ENCODE measurements around the gene CEP85. TPM values are rescaled to one million over a fixed set of nuclear protein-coding genes. Genes with fewer than 3 reads are reported as not detected.

CEP85 gene, protein sequence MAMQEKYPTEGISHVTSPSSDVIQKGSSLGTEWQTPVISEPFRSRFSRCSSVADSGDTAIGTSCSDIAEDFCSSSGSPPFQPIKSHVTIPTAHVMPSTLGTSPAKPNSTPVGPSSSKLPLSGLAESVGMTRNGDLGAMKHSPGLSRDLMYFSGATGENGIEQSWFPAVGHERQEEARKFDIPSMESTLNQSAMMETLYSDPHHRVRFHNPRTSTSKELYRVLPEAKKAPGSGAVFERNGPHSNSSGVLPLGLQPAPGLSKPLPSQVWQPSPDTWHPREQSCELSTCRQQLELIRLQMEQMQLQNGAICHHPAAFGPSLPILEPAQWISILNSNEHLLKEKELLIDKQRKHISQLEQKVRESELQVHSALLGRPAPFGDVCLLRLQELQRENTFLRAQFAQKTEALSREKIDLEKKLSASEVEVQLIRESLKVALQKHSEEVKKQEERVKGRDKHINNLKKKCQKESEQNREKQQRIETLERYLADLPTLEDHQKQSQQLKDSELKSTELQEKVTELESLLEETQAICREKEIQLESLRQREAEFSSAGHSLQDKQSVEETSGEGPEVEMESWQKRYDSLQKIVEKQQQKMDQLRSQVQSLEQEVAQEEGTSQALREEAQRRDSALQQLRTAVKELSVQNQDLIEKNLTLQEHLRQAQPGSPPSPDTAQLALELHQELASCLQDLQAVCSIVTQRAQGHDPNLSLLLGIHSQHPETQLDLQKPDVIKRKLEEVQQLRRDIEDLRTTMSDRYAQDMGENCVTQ
- total RNA-seq = 34.8 and 35.6 TPM in 2 replicates

DNA sequence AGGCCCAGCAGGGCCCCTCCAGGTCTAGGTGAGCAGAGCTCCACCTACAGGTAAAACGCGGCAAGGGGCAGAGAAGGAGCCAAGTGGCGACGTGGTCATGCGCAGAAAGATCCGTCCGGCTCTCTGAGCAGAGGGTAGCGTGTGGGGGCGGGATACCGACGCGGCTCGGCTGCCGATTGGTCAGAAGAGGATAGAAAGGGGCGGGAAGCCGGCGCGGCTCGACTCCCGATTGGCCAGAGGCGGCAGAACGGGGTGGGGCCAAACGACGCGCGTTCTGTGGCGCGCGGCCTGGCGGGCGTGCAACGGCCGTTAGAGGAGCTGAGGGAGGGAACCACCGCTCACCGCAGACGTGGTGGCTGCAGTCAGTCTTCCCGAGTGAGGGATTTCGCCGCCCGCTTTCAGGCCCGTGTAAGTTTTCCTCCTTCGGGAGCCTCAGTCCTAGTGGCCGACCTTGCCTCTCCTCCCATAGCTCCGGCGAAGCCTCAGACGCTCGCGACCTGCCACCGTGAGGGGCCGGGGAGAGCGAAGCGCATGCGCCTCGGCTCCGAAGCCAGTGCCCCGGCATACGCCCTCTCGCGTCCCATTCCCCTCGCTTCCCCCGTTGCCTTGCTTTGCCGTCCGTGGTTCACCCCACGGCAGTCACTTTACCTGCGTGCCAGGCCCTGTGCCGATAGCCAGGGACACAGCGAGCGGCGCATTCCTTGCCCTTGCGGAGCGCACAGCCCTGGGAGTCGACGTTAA is at the start of gene CEP85:
CEP85 (plus strand) TSS at position 298 of the 741 bp plus-strand sequence. CDS start 5,584 bp downstream, outside the sequence.
- intact Hi-C loops (cut with micrococcal nuclease) = loop anchor here (1.0 to 5.0 kb wide), 19 partner anchors 9 to 802 kb away; partner anchors contain the start of genes AUNIP, DHDDS, HMGN2 and MACO1

DNA sequence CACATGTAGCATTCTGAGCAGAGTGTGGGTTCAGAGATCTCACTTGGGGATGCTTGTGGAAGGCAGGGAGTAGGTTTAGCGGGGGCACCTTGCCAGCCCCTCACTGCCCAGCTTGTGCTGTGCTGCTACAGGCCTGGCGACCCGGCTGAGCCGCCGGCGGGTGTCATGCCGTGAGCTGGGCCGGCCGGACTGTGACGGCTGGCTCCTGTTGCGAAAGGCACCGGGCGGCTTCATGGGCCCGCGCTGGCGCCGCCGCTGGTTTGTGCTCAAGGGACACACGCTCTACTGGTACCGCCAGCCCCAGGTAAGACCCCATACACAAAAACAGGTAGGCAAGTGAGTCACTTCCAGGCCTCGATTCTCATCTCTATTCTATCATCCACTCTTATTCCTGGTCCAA is 49.1 kb upstream of the CEP85 start:
- intact Hi-C loops (cut with micrococcal nuclease) = no loop called here

DNA sequence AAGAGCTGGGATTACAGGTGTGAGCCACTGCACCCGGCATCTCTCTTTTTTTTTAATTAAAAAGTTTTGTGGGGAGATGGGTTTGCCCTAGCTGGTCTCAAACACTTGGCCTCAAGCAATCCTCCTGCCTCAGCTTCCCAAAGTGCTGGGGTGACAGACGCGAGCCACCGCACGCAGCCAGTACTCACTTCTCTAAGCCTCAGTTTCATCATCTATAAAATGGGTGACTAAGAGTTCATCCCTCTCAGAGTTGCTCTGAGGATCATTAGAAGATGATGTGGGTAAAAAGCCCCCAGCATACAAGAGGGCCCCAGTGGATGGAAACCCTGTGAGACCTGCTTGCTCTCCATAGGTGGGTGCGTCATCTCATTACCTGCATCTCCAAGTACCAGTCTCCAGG is 46.1 kb upstream of the CEP85 start:
- intact Hi-C loops (cut with micrococcal nuclease) = no loop called here

DNA sequence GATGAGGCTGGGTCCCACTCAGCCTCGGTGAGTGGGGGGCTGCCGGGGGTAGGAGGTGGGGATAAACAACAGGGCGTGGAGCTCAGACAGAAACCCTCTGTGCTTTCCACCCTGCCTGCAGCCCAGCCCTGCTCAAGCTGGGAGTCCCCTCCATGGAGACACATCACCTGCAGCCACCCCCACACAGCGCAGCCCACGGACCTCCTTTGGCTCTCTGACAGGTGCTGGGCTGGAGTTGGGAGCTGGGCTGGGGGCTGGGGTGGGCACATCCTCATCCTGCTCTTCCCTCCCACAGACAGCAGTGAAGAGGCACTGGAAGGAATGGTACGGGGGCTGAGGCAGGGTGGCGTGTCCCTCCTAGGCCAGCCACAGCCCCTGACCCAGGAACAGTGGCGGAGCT is 45.5 kb upstream of the CEP85 start:
- intact Hi-C loops (cut with micrococcal nuclease) = no loop called here

DNA sequence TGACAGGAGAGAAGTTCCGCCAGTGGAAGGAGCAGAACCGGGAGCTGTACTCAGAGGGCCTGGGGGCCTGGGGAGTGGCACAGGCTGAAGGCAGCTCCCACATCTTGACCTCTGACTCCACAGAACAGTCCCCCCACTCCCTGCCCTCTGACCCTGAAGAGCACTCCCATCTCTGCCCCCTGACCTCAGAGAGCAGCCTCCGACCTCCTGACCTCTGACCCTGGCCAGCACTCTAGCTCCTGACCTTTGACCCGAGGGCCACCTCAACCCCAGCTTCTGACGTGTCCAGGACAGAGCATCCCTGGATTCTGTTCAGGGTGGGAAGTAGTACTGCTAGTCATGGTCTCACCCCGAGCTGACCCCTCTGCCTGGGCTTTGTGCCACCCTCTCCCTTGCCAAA is 44.7 kb upstream of the CEP85 start:
- intact Hi-C loops (cut with micrococcal nuclease) = no loop called here

DNA sequence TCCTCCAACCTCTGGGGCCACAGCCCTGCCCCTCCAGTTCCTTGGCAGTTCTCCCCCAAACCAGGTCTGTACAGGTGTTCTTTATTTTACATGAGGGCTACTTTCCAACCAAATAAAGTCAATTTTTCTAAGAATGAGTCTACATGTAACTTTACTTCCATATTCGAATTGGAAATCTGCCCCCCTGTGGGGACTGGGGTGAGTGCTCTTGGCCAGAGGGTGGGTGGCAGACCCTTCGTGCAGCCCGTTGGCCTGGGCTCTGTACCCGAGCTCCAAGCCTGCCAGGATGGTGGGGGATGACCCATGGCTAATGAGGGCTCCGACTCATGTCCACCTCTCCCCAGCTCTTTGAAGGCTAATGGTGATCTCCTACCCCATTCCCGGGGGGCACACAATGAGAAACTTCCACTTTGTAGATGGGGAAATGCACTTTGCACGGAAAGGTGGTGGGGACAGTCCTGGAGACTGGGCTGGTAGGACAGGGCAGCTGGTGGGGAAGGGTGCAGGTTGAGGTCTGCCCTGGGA is 44.2 kb upstream of the CEP85 start:
- intact Hi-C loops (cut with micrococcal nuclease) = no loop called here

DNA sequence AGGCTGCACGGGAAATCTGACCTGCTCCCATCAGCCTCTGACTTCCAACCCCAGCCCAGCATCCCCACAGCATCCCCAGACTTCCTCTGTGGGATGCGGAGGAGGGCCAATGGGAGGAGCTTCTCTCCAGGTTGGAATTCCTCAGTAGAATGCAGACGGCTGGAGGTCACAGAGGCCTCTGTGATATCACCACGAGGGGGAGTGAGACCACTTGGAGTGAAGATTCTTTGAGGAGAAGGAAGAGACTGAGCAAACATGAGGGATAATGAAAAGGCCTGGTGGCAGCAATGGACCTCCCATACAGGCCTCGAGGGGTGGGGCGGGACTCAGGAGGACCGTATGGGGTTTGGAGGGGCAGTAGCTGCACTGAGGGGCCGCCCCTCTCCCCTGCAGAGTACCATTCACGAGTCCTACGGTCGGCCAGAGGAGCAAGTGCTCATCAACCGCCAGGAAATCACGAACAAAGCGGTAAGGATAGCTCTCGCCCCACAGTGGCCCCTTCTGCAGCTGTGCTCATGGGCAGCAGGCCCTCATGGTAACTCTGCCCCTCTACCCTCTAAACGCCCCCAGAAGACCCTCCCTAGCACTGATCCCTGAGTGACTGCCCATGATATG is 43.5 kb upstream of the CEP85 start, which contains the start of gene CATSPER4:
CATSPER4 (plus strand) TSS at position 230 of the 615 bp plus-strand sequence; CDS start at position 256, 26 bp downstream.
- intact Hi-C loops (cut with micrococcal nuclease) = no loop called here

DNA sequence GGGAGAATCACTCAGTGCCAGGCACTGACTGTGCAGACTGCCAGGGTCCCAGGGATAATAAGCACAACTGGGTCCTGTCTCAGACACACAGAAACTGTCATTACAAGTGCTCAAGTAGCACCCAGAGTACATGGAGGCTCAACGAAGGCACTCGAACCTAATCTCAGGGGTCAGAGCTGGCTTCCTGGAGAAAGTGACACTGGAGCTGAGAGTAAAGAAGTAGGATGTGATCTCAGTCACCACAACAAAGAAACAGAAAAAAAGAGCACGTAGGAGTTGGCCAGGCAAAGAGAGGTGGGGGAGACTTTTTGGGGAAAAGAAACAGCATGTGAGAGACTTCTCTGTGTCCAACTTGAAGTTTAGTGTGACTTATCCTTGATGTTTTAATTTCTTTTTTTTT is 42.3 kb upstream of the CEP85 start:
- intact Hi-C loops (cut with micrococcal nuclease) = loop anchor here (1.0 kb wide), 1 partner anchor 43 kb away; the partner anchor contains the start of gene CEP85

DNA sequence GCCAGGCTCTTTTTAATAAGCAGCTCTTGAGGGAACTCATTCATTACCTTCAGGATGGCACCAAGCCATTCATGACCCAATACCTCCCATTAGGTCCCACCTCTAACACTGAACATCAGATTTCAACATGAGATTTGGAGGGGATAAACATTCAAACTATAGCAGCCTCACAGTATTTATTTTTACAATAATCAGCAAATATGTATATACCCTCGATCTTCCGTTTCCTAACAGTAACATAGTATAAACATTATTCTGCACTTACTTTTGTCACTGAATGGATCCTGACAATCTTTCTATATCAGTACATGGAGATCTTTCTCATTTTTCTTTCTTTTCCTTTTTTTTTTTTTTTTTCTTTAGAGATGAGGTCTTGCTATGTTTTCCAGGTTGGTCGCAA is 38.2 kb upstream of the CEP85 start:
- intact Hi-C loops (cut with micrococcal nuclease) = no loop called here

DNA sequence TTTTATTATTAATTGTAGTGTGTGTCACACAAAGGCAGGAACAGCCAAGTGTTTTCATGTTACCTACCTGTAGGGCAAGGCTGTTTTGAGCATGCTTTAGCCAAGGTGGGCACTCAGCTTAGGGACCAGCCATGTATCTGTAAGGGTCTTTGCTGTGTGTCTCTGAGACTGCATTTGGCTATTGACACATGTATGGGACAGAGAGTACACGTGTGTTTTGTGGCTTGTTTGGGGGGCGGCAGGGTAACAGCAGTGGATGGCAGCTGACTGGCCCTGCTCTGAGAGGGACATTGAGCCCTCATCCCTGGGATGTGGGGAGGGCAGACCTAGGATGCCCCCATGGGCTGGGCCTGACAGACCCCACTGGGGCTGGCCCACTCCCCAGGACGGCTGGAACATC is 36.7 kb upstream of the CEP85 start:
- intact Hi-C loops (cut with micrococcal nuclease) = no loop called here

DNA sequence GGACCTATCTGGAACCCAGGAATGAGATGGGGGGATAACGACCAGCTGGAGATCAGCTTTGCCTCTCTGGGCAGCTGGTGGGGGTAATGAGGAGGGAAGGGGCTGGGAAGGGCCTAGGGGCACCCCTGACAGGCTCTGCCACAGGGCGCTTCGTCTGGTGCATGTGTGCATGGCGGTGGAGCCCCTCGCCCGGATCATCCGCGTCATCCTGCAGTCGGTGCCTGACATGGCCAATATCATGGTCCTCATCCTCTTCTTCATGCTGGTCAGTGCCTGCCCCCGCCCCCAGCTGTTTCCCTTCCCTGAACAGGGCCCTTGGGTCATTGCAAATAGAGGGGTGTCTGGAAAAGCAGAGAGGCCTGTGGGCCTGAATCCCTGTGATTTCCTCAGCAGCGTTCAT is 36.2 kb upstream of the CEP85 start:
- intact Hi-C loops (cut with micrococcal nuclease) = no loop called here

DNA sequence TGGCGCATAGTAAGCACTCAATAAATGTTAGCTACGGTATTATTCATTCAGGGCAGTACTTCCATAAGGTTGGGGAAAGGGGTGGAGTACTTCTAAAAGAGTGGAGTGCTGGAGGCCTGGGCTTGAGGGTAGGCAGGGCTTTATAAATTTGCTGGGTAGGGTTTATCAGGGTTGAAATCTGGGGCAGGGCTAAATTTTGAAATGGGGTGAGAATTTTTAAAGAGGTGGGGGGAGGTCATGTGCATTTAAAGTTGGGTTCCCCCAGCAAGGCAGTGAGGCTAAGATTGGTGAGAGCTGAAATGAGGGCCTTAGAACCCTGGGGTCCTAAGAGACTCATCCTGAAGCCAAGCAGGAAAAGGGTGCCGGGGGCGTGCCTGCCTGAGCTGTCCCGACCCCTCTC is 33.6 kb upstream of the CEP85 start:
- intact Hi-C loops (cut with micrococcal nuclease) = no loop called here

DNA sequence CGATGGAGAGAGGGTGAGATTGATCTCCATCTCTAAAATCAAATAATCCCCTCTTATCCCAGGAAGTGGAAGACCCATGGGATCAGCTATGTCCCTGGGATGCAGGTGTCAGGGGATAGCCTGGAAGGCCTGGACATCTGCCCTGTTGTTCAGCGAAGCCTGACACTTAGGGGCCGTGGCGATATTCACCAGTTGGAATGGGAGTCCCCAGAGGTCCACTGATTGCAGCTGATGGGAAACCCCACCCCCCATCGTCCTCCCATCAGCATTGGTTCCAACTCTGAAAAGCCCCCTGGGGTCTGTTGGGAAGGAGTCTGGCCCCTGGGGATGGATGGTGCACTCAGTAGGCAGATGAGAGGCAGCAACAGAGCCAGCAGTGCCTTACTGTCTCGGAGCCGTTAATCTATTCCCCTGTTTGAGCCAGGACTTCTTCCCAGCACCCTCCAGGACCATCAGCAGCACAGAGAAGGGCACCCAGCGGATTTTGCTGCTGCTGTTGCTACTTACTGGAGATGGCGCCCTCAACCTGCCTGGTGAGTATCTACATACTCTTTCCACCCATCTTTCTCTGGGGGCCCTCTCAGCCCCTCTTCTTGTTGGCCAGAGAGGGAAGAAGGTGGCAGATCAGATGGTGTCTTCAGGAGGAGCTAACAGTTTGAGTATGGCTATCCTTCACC is 30.2 kb upstream of the CEP85 start:
- intact Hi-C loops (cut with micrococcal nuclease) = no loop called here

DNA sequence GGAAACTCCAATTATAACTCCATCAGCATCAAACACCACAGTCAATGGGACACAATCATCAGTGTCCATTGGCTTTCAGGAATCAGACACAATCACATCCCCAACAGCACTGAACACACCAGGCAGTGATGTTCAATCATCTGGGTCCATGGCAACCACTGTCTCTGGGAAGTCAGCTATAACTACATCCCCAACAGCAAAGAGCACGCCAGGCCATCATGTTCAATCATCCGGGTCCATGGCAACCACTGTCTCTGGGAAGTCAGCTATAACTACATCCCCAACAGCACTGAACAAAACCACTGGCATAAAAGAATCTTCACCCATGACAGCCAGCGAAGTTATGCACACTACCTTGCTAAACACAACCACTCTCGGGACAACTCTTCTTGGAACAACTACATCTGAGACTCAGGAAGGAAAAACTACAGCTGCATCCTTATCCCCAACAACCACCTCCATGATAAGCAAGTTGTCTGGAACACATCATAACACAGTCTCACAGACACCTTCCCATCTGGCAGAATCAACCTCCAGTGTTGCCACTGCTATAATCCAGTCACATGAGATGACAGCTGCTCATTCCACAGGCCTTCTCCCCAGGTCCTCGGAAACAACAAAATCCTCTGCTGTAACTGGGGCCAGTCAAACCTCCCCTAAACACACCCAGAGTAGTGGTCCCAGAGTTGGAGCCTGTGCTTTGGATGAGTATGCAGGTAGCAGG is 23.7 kb upstream of the CEP85 start:
- intact Hi-C loops (cut with micrococcal nuclease) = no loop called here

DNA sequence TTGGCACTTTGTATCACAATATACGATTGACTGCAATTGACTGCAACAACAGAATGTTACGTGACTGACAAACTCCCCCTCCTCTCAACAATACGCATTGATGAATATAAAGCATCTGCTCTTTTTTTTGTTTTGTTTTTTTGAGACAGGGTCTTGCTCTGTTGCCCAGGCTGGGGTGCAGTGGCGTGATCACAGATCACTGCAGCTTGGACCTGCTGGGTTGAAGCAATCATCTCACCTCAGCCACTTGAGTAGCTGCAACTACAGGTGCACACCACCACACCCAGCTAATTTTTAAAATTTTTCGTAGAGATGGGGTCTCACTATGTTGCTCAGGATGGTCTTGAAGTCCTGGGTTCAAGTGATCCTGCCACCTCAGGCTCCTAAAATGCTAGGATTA is 21.3 kb upstream of the CEP85 start:
- intact Hi-C loops (cut with micrococcal nuclease) = no loop called here

DNA sequence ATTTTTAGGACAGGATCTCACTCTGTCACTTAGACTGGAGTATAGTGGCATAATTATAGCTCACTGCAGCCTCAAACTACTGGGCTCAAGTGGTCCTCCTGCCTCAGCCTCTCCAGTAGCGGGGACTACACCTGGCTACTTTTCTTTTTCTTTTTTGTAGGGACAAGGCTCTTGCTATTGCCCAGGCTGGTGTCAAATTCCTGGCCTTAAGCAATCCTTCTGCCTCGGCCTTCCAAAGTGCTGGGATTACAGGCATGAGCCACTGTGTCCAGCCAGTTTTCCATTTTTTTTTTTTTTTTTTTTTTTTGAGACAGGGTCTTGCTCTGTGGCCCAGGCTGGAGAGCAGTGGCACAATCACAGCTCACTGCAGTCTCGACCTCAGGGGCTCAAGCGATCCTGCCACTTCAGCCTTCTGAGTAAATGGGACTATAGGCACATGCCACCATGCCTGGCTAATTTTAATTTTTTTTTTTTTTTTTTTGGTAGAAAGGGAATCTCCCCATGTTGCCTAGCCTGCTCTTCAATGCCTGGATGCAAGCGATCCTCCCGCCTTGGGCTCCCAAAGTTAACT is 20.6 kb upstream of the CEP85 start:
- intact Hi-C loops (cut with micrococcal nuclease) = no loop called here

DNA sequence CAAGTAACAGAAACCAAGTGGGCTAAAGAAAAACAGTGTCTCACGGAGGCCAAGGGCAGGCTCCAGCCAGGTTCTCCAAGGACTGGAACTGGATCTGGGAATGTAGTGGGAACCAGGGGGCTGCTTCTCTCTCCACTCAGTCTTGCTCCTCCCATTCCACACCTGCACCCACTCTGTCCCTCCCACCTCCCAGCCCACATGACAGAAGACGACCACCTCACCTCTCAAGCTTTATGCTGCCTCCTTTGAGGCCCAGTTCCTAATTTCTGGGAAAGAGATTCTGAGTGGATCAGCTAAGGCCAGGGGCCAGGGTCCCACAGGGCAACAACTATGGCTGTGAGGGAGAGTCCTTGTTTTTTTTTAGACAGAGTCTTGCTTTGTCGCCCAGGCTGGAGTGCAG is 18.8 kb upstream of the CEP85 start:
- intact Hi-C loops (cut with micrococcal nuclease) = no loop called here

DNA sequence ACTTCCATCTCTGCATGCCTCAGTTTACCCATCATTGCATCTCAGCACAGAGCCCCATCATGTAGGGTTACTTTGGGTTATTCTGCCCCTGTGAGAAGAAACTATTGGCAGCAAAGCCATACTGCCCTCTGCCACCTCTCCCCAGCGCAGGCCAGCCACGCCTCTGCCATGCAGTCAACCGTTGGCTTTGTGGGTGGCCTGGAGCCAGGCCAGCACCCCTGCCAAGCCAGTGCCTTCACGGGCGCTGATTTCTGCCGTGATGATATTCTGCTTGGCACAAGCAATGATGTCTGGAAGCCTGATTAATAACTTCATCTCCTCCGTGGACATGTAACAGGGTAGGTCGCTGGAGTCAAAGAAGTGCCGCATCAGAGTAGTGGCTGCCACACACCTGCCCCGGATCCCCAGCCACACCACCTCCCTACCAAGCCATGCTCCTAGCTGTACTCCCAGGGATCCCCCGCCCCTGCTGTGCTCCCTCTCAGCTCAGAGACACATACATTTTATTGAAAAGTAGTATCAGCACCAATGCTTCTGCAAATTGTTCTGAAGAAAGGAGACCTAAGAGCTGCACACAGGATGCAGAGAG is 15.0 kb upstream of the CEP85 start:
- intact Hi-C loops (cut with micrococcal nuclease) = no loop called here

All from T-helper 1 cell treated with Interleukin-12 subunit alpha and Interleukin-12 subunit beta and Interleukin-4 antibody, amounts not matched to agents 30 ng/mL and 1 ng/mL, for 36 hours (primary cell).